HG03025 (cell line): ENCODE measurements around the gene SUCLA2.
"Not testable (repeated sequence)": the region's sequence is repeated elsewhere in the genome, so short reads cannot be mapped to it uniquely, and the experiment has no call there.

ENCODE experiments used
- ATAC-seq: cut with Tn5 transposase; IDR thresholded peaks from one replicate; pipeline ENCODE4 v1.9.1; 2021; ENCODE audit warnings: mild to moderate bottlenecking, moderate library complexity; ENCODE audit not compliant: unreplicated experiment, low FRiP score

The SUCLA2 gene

DNA sequence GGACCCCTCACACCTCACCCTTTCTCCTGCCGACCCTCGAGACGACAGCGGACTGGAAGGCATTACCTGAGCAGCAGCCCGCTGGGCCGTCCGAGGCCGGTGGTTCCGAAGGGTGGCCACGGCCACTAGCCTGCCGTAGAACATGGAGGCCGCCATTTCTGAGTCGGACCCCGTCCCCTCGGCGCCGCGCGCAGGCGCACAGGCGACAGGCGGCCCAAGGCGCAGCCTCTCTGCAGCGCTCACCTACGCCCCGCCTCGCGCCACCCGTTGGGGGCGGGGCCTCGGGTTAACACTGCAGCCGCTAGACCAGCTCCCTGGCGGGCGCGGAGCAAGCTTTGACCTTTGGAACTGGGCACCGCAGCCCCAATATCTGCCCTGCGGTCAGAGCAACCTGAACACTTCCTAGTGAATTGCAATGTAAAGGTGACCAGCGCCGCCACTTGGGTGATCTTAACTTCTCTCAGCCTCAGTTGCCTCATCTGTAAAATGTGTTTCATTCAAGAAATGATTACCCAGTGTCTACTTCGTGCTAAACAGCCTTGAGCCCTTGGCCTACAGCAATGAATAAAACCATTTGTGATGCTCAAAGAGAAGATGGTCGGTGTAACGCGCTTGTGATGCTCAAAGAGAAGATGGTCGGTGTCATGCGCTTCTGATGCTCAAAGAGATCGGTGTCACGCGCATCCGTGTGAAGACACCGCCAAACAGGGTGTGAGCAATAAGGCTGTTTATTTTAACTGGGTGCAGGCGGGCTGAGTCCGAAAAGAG, at the start of gene SUCLA2:
TSS of gene SUCLA2 (minus strand) at position 160 of the 768 bp plus-strand sequence. CDS start at position 156, 4 bp downstream.
- peak; percentile 94 for ATAC-seq

GRCh38 chr13:48050550-48050949, 49.5 kb upstream of the SUCLA2 start:
- no peak for ATAC-seq

- no peak for ATAC-seq
Measured at GRCh38 chr13:48043789-48044503, 42.9 kb upstream of the SUCLA2 start.

- ATAC-seq: no peak
Measured at GRCh38 chr13:48042894-48043293, 41.8 kb upstream of the SUCLA2 start.

DNA sequence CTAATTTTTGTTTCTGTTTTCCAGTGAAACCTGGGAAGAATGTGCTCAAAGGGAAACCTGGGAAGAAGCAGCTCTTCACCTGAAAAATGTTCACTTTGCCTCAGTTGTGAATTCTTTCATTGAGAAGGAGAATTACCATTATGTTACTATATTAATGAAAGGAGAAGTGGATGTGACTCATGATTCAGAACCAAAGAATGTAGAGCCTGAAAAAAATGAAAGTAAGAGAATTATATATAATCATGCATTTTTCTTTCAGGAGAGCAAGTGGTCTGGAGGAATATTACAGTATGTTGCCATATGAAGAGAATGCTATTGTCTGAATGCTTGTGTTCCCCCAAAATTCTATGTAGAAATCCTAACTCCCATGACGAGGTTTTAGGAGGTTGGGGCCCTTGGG, 39.8 kb upstream of the SUCLA2 start:
- no peak for ATAC-seq

GRCh38 chr13:48040049-48040448, 39.0 kb upstream of the SUCLA2 start:
- no peak for ATAC-seq

- ATAC-seq: no peak
Measured at GRCh38 chr13:48038761-48039160, 37.7 kb upstream of the SUCLA2 start.

- ATAC-seq: peak; percentile 91
Measured at GRCh38 chr13:48037346-48038173, 36.5 kb upstream of the SUCLA2 start, which contains the start of gene NUDT15. Gene NUDT15, plus strand, starts transcription at chr13:48037726. Its CDS starts 21 bp downstream, at chr13:48037747.

- no peak for ATAC-seq
Measured at GRCh38 chr13:48029859-48030258, 28.8 kb upstream of the SUCLA2 start.

DNA sequence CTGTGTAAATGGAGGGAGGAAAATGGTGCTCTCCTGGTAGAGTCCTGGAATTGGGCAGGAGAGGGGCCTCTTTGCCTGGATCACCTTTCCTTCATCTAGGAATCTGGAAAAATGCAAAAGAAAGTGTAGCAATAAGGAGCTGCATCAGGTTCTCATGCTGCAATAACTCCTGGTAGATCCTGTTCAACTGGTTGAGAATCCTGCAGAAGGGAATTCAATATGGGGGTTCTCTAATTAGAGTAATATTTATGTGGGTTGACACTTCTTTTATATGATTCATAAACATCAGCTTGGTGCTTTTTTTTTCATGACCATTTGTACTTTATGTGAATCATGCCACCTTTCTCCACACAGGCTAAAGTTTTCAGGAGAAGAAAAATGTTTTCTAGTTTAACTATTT, 27.0 kb upstream of the SUCLA2 start:
- no peak for ATAC-seq

DNA sequence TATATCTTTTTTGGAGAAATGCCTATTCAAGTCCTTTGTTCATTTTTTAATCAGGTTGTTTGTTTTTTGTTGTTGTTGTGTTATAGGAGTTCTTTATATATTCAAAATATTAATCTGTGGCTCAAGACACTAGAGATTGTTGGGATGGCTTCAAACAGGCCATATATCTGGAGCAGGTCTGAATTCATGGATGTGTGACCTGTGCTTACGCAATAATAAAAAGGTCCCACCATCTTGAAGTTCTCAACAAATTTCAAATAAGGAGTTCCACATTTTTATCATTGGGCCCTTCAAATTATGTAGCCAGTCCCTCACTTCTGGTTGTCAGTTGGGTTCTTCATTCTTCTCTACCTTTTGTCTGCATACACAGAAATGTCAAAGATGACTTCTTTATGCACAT, 18.7 kb upstream of the SUCLA2 start:
- no peak for ATAC-seq

- ATAC-seq: no peak
Measured at GRCh38 chr13:48018637-48019036, 17.6 kb upstream of the SUCLA2 start.

GRCh38 chr13:48014359-48014758, 13.3 kb upstream of the SUCLA2 start:
- no peak for ATAC-seq

GRCh38 chr13:48012668-48013067, 11.6 kb upstream of the SUCLA2 start:
- ATAC-seq: no peak

DNA sequence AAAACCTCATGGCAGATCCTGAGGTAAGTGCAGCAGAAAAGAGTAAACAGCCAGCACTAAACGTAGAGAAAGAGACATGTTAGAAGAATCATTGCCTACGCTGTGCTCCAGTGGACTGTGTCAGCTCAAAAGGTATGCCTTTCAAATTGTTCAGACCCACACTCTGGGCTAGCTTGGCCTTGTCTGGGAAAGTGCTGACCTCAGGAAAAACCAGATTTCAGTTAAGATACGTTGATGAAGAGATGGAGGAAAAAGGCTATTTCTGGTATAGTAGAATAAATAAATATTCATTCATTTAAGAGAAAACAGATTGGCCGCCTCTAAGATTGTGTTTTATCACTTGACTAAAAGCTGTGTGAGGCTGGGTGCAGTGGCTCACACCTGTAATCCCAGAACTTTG, 9.6 kb upstream of the SUCLA2 start:
- no peak for ATAC-seq

DNA sequence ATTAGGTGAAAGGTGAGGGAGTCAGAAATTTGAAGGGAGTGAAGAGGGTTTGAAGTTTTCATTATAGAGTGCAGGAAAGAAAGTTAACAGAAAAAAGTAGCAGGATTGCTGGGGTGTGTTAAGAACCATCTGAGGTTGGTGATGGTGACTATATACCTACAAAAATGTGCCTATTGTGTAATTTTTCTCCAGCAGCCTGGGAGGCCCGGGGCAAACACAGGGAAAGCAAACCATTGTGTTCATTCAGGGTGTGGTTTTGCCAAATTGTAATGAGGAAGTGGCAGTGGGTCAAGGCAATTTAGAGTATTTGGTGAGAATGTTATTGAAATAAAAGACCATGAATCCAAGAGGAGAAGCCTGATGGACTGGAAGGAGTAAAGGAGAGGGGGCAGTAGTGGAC, 8.2 kb upstream of the SUCLA2 start:
- no peak for ATAC-seq

GRCh38 chr13:48006396-48006795, 5.3 kb upstream of the SUCLA2 start:
- no peak for ATAC-seq

- no peak for ATAC-seq
Measured at GRCh38 chr13:48004201-48004600, 3.1 kb upstream of the SUCLA2 start.

- not testable (repeated sequence) for ATAC-seq
Measured at GRCh38 chr13:48001999-48002398, 926 bp upstream of the SUCLA2 start.

- peak; percentile 47 for ATAC-seq
Measured at GRCh38 chr13:48000559-48001113, 437 bp downstream of the SUCLA2 start.

GRCh38 chr13:47999973-48000372, 1.1 kb downstream of the SUCLA2 start:
- no peak for ATAC-seq
